Upper lobe of left lung (tissue), 4 donors: ENCODE data around the gene TOMM20L.

Source experiments
- CTCF ChIP-seq, 6 experiments: fragments of 450-650 bp in 4 of 6; fragments of 200-600 bp in 2 of 6; sonication (generic) in 2 of 6; IDR thresholded peaks; one replicate each; pipeline ENCODE4 v1.5.1; 2016 to 2019; ENCODE audit warnings: antibody characterized with exemption in 6 of 6
- EP300 ChIP-seq, 4 donors: sonication (generic); formaldehyde crosslinking; IDR thresholded peaks; one replicate each; pipeline ENCODE4 v1.5.1; 2017; ENCODE audit warnings: antibody characterized with exemption in 4 of 4, control low read depth in 2 of 4
- POLR2A ChIP-seq, 4 donors: fragments of 450-650 bp; IDR thresholded peaks; one replicate each; pipeline ENCODE4 v1.5.1; 2016 to 2017; ENCODE audit warnings: antibody characterized with exemption in 4 of 4, mild to moderate bottlenecking in 2 of 4
- POLR2AphosphoS5 ChIP-seq, 2 donors: sonication (generic); formaldehyde crosslinking; IDR thresholded peaks; one replicate each; pipeline ENCODE4 v1.5.1; 2017; ENCODE audit warnings: antibody characterized with exemption in 2 of 2

GRCh38 chr14:58353516-58354299 is 42.0 kb upstream of the TOMM20L start:
- TF ChIP-seq CTCF (IDR thresholded peaks at IDR 0.05) (no peak), POLR2A (IDR thresholded peaks at IDR 0.05) (no peak), POLR2AphosphoS5 (IDR thresholded peaks at IDR 0.05) (no peak), EP300 (IDR thresholded peaks at IDR 0.05) (no peak)
